ENCODE results near the gene ADAMTS4.

The ADAMTS4 gene

DNA sequence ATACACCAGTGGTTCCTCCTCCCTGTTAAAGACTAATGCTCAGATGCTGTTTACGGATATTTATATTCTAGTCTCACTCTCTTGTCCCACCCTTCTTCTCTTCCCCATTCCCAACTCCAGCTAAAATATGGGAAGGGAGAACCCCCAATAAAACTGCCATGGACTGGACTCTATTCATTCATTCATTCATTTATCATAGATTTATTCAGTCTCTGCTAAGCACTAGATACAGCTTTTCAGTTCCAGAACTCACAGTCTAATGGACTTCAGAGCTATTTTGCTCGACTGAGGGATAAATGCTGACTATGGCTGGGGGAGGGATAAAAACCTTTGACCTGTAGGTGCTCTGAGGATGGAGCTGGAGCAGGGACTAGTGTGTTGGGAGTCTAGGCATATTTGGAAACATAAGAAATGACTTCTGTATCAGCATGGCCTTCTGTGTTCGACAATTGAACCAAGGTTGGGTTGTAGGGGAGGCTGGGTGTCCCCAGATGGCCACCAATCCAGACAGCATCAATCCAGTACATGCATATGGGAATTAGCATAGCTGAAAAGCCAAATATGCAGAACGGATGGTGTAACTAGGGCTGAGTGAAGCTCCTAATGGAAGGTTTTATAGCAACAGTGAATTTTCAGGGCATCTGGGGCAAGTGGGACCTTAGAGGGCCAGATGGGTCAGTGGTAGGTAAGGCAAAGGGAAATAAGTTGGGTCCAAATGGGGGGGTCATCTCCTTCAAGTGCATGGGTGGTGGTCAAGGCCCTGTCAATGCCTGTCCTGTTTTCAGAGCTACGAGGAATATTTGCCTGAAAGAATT is 20.4 kb upstream of the ADAMTS4 start:
- no peak for DNase-seq

DNA sequence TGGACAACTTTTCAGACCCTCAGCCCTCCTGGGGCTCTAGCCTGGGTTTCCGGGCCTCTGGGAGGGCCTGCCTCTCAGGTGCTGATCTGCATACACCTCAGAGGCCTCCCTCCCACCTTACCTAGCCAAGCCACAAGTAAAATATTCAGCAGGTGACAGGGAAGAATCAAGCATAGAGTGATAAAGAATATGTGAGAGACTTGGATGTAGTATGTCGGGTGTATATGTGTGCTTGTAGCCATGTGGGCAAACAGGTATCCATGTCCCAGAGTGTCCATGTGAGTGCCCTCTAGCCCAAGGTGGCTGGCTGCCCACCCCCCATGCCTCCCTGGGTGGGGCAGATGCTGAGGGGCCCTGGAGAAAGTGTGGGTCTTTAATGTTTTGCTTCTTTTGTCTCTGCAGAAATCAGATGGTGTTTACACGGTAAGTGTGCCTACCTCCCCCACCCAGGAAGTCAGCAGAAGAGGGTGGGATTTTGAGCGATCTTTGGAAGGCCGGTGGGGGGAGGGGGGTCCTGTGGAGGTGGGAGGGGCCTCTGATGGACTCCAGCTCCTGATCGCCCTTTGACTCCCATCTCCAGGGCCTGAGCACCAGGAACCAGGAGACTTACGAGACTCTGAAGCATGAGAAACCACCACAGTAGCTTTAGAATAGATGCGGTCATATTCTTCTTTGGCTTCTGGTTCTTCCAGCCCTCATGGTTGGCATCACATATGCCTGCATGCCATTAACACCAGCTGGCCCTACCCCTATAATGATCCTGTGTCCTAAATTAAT is 19.6 kb upstream of the ADAMTS4 start:
- DNase-seq = no peak

GRCh38 chr1:161217831-161218230 is 19.0 kb upstream of the ADAMTS4 start:
- DNase-seq = no peak

GRCh38 chr1:161216945-161217712 is 18.3 kb upstream of the ADAMTS4 start:
- DNase-seq = peak; percentile 92

- peak; percentile 73 for DNase-seq
Measured at GRCh38 chr1:161215076-161215475, 16.2 kb upstream of the ADAMTS4 start, which contains the start of gene FCER1G. TSS of gene FCER1G (plus strand) at chr1:161215295. CDS start at chr1:161215322, 27 bp downstream.

DNA sequence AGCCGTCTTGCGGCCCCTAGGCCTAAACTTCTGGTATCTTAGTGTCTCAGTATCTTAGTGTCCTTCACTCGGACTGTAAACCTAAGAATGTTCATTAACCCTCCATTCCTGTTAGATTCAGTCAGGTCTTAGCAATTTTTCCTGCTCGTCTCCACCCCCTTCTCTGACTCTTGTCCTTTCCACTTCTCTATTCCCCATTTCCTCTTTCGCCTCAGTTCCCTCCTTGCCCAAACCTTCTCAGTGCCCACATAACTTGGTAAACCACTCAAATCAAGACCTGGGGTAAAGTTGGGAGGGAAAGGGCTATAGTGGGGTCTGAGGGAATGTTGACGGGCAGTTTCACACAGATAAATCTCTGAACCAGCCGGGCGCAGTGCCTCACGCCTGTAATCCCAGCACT is 15.5 kb upstream of the ADAMTS4 start:
- DNase-seq = peak; percentile 81

GRCh38 chr1:161209790-161210409 is 11.0 kb upstream of the ADAMTS4 start:
- peak; percentile 79 for DNase-seq

- DNase-seq = no peak
Measured at GRCh38 chr1:161207173-161207572, 8.3 kb upstream of the ADAMTS4 start.

DNA sequence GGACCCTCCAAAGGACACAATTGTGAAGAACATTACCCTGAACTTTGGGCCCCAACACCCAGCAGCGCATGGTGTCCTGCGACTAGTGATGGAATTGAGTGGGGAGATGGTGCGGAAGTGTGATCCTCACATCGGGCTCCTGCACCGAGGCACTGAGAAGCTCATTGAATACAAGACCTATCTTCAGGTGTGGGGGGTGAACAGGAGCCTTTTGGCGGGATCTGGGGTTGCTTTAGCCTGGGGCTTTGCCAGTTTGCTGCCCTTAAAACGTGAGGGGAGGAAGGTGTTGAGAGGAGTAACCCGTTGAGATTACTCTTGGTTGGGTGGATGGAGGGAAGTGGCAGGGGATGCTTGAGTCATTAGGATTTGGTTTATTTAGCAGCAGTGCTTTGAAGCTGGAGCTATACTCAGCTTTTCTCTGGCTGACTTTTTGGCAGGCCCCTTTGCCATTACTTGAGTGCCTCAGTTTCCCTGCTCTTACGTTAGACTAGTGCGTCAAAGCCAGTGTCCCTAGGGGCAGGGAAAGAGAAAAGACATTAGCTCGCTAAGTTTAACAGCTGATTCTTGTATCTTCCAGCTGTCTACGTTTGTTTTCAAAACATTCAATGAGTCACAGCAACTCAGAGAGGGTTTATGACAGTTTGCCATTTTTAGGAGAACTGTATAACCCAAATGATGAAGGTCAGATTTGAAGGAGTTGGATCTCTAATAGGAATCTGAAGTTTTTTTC is 7.7 kb upstream of the ADAMTS4 start:
- DNase-seq = no peak

- DNase-seq = peak; percentile 98
Measured at GRCh38 chr1:161201836-161202712, 3.2 kb upstream of the ADAMTS4 start, which contains the start of gene NDUFS2. TSS of gene NDUFS2 (plus strand) at chr1:161202367. CDS start at chr1:161202386, 19 bp downstream.

GRCh38 chr1:161200992-161201835 is 2.4 kb upstream of the ADAMTS4 start:
- peak; percentile 87 for DNase-seq

DNA sequence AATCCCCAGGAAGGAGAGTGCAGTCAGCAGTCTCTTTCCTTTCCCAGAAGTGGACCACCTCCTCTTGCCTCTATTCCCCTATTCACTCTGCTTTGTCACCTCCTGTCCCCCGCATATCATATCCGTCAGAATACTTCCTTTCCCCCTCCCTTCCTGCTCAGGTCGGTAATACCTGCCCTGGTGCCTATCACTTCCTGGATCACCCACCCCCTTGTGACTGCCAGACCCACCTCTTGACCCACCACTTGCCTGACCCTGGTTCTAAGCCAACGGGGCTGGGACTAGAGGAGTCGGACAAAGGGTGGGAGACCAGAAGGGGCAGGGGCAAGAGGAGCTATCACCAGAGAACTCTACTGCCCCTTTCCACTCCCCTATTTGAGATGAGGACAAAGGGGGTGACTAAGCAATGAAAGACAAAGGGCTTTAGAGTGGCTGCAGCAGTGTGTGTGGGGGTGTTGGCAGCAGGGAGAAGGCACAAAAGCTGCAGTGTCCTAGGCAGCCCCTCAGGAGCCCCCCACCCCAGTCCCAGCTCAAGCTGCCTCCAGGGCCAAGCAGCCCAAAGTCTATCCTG is 1.7 kb upstream of the ADAMTS4 start:
- no peak for DNase-seq

DNA sequence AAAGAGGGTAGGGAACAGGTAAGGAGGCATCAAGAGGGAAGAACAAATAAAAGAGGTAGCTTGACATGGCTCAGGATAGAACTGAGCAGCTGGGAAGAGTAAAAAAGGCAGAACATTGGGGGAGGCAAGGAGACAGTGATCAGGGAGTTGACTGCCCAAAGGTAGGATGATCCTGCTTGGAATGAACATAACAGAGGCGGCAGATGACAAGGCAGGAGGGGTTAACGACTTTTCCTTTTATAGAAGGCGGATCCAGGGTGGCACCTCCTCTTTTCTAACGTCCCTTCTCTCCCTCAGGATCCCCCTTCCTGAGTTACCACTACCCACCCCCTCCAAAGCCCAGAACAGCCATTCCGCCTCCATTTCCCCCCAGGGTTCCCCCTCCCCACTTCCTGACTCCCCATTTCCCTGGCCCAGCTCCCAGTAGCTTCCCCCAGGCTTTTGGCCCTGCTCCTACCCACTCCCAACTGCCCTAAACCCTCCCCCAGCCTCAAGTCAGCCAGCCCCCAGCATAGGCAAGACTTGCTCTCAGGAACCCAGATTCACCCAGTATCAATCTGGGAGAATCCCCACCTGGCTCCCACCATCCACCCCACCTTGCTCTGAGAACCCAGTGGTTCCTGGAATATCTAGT is 769 bp upstream of the ADAMTS4 start:
- no peak for DNase-seq

DNA sequence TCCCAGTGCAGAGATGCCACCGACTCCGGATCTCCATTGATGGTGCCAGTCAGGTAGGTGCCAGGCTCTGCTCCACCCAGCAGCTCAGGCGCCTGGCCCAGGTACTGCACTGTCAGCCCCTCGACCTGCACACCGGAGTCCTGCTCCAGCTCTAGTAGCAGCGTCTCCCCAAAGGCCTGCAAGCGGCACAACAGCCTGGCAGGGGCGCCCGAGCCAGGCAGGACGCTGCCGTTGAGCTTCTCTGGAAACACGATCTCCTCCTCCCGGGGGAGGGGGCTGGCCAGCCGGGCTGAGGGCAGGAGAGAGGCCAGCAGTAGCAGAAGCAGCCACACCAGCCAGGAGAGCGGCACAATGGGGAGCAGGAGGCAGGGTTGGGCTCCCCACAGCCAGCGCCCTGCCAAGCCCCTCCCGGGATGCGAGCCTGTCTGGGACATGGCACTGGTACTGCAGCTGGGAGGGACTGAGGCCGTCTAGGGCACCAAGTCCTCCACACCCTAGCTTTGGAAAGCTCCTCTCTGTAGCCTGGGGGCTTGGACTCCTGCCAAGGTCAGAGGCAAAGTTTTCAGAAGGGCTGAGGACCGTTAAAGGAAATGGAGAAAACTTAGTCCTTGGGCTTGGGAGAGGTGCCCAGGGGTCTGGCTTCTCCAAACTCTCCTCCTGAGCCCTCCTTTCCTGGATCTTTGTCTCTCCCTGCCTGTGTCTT is 509 bp downstream of the ADAMTS4 start:
- DNase-seq = no peak

- DNase-seq = no peak
Measured at GRCh38 chr1:161197560-161198193, 1.2 kb downstream of the ADAMTS4 start.

DNA sequence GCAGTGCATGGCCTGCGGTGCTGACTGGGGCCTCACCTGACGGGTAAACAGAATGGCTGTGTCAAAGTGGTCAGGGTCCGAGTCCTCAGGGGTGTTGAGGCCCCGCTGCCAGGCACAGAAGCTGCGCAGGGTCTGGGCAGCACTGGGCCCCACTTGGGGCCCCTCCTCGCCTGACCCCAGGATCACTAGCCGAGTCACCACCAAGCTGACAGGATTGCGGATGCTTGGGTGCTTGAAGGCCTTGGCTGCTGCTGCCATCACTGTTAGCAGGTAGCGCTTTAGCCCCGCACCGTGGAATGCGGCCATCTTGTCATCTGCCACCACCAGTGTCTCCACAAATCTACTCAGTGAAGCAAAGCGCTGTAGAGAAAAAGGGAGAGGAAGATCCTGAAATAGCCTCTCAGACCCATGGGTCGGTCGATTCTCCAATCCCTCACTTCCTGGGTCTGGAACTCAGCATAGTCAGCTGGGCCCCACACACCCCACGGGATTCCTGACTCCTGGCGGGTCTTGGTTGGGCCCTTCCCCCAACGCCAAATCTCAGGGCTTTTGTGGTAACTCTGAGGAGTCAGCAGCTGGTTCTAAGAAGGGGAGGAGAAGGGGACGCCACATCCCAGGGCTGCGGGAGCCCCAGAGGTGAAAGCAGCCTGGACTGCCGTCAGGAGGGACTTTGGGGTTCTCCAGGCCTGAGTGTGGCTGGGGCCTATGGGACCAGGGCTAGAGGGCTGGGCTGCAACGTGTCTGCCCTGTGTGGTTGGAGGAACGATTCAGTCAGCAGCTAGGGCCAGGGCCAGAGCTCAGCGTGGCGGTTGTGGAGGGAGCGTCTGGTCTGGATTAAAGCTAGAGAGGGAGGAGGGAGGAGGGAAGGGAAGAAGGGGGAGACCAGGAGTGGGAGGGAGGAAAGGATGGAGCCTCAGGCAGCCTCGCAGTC is 2.1 kb downstream of the ADAMTS4 start:
- peak; percentile 59 for DNase-seq

- no peak for DNase-seq
Measured at GRCh38 chr1:161196111-161196510, 2.7 kb downstream of the ADAMTS4 start.
